GM12891 (cell line): ENCODE measurements around the gene SIN3A.

ENCODE experiments used
- PAX5 ChIP-seq: IDR thresholded peaks from 2 replicates; pipeline ENCODE4 v1.6.1; 2011; ENCODE audit warnings: low read length, moderate library complexity, mild to moderate bottlenecking; ENCODE audit not compliant: insufficient read depth, severe bottlenecking
- POLR2A ChIP-seq: IDR thresholded peaks from 2 replicates; pipeline ENCODE4 v1.6.1; 2011; ENCODE audit warnings: low read depth, low read length, control low read depth
- POLR2AphosphoS5 ChIP-seq: IDR thresholded peaks from 2 replicates; pipeline ENCODE4 v1.6.1; 2011; ENCODE audit warnings: low read depth, low read length, control low read depth
- SPI1 ChIP-seq: IDR thresholded peaks from 2 replicates; pipeline ENCODE4 v1.6.1; 2011; ENCODE audit warnings: low read depth, low read length, control low read depth
- TAF1 ChIP-seq: IDR thresholded peaks from 2 replicates; pipeline ENCODE4 v1.6.1; 2011; ENCODE audit warnings: low read depth, low read length, control low read depth

DNA sequence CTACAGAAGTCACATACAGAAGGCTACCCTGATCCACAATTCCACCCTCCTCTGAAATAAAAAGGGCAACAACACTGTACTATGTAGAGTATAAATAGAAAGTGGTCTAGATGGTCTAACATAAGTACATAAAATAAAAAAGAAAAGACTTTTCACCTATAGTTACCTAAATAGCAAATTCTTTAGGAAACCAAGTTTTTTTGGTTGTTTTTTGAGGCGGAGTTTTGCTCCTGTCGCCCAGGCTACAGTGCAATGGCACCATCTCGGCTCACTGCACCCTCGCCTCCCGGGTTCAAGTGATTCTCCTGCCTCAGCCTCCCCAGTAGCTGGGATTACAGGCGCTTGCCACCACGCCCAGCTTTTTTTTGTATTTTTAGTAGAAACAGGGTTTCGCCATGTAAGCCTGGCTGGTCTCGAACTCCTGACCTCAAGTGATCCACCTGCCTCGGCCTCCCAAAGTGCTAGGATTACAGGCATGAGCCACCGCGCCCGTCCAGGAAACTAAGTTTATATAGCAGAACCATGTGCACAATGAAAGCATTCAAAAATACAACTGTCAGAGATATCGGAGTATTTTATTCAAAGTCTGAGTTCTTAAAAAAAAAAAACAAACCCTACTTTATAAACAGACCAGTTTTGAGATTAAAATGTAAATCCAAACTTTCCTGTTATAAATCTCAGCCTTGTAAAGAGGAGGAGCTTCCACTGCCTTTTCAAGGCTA, 1.7 kb downstream of the SIN3A start:
- TF ChIP-seq POLR2A, result no peak
- no peak for TF ChIP-seq SPI1
- TF ChIP-seq PAX5, result no peak
- TF ChIP-seq POLR2AphosphoS5, result no peak
- TF ChIP-seq TAF1, result no peak
